KOPT-K1 (cell line): ENCODE measurements around the gene SIL1.
A peak's percentile ranks its signal among the peaks of the same experiment; 100 is the strongest.

Experiments
- H3K27ac ChIP-seq: fragments of 200-600 bp; sonication (generic); 2 replicates; pipeline ENCODE4 v1.5.1; 2016; ENCODE audit warnings: antibody characterized with exemption, mild to moderate bottlenecking, low read depth, low read length; ENCODE audit not compliant: poor library complexity, severe bottlenecking
- H3K36me3 ChIP-seq: fragments of 200-600 bp; sonication (generic); 2 replicates; pipeline ENCODE4 v1.5.1; 2017; ENCODE audit warnings: antibody characterized with exemption, mild to moderate bottlenecking, low read length, moderate library complexity; ENCODE audit not compliant: insufficient read depth
- H3K9me3 ChIP-seq: fragments of 200-600 bp; sonication (generic); 2 replicates; pipeline ENCODE4 v1.5.1; 2017; ENCODE audit warnings: antibody characterized with exemption, low read length, mild to moderate bottlenecking; ENCODE audit not compliant: insufficient read depth, poor library complexity, severe bottlenecking

Gene SIL1

GRCh38 chr5:138938526-138938925, 259.6 kb downstream of the SIL1 start:
- peak overlapping the region; percentile 16 for H3K27ac ChIP-seq
- peaks cover 2% of the 10 kb centered on the region; the same call in 1 of the 2 replicates for H3K36me3 ChIP-seq
- no peaks in the 10 kb centered on the region for H3K9me3 ChIP-seq

GRCh38 chr5:138937392-138938387, 260.5 kb downstream of the SIL1 start:
- peaks cover 11% of the 10 kb centered on the region; the same call in 1 of the 2 replicates for H3K36me3 ChIP-seq
- H3K27ac ChIP-seq = peak overlapping the region; percentile 16
- no peaks in the 10 kb centered on the region for H3K9me3 ChIP-seq

DNA sequence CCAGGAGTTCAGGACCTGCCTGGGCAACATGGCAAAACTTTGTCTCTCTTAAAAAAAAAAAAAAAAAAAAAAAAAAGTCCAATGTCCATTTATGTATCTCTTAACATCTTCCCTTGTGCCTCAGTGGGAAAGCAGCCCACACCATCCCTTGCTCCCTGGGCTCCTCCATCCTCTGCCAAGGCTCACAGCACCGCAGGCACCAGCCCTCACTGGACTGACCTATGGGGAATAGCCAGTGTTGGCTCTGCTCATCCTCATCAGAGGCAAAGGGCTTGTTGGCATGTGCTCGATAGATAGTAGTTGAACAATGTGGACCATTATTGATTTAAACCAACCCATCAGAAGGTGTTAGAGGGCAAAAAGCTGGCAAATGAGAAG, 261.2 kb downstream of the SIL1 start:
- Histone ChIP-seq H3K36me3 (peaks cover 17% of the 10 kb centered on the region; the same call in 1 of the 2 replicates), H3K27ac (no peak overlapping the region), H3K9me3 (no peaks in the 10 kb centered on the region)

DNA sequence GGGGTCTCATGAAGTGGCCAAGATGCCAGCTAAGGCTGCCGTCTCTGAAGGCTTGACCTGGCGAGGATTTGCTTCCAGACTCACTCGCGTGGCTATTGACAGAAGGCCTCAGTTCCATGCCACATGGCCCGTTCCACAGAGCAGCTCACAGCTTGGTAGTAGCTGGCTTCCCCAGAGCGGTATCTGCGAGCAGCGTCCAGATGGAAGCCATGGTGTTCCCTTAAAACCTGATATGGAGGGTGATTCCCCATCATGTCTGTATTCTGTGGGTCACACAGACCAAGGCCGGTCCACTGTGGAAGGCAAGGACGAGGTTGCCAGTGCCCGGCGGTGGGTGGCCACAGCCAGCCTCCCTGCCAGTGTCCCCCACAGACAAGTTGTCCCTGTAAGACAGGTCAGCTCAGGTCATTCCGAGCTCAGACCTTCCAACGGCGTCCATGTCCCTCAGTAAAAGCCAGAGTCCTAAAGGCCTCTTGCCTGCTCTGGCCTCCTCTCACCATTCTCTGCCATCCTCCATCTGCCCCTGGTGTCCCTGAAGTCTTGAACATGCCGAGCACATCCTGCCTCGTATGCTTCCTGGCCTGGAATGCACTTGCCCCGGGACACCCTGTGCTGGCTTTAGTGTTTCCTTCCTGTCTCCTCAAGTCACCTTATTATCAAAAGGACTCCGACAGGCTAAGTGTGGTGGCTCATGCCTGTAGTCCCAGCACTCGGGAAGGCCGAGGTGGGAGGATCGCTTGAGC, 261.8 kb downstream of the SIL1 start:
- H3K36me3 ChIP-seq = peaks cover 22% of the 10 kb centered on the region; the same call in 1 of the 2 replicates
- no peak overlapping the region for H3K27ac ChIP-seq
- H3K9me3 ChIP-seq = no peaks in the 10 kb centered on the region

DNA sequence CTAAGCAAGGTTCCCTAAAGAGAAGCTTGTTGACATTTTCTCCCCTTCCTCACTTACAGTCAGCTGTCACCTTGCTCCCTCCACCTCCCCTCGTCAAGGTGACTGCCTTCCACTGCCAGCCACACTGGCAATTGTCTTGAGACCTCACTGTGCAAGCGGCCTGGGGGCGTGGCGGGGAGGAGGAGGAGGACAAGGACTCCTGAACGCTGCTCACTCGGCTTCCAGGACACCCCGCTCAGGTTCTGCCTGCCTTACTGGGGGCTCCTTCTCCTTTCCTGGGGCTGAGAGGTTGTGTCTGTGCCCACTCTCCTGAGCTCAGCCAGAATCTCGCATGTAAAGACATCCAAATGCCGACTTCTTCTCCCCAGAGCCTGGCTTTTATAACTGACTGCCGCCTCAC, 262.7 kb downstream of the SIL1 start:
- H3K27ac ChIP-seq = no peak overlapping the region
- H3K36me3 ChIP-seq = peaks cover 30% of the 10 kb centered on the region; the same call in 1 of the 2 replicates
- no peaks in the 10 kb centered on the region for H3K9me3 ChIP-seq

GRCh38 chr5:138934971-138935370, 263.2 kb downstream of the SIL1 start:
- Histone ChIP-seq H3K27ac (no peak overlapping the region), H3K36me3 (peaks cover 30% of the 10 kb centered on the region; the same call in 1 of the 2 replicates)

GRCh38 chr5:138933522-138934290, 264.5 kb downstream of the SIL1 start:
- Histone ChIP-seq H3K36me3 (peaks cover 30% of the 10 kb centered on the region; the same call in 1 of the 2 replicates), H3K9me3 (no peaks in the 10 kb centered on the region), H3K27ac (no peak overlapping the region)

More at GRCh38 chr5:138934971-138935370, 263.2 kb downstream of the SIL1 start:
- no peaks in the 10 kb centered on the region for H3K9me3 ChIP-seq

- Histone ChIP-seq H3K9me3 (no peaks in the 10 kb centered on the region), H3K36me3 (peaks cover 30% of the 10 kb centered on the region; the same call in 1 of the 2 replicates)
These were observed 265.9 kb downstream of the SIL1 start for GRCh38 chr5:138932171-138932810.

DNA sequence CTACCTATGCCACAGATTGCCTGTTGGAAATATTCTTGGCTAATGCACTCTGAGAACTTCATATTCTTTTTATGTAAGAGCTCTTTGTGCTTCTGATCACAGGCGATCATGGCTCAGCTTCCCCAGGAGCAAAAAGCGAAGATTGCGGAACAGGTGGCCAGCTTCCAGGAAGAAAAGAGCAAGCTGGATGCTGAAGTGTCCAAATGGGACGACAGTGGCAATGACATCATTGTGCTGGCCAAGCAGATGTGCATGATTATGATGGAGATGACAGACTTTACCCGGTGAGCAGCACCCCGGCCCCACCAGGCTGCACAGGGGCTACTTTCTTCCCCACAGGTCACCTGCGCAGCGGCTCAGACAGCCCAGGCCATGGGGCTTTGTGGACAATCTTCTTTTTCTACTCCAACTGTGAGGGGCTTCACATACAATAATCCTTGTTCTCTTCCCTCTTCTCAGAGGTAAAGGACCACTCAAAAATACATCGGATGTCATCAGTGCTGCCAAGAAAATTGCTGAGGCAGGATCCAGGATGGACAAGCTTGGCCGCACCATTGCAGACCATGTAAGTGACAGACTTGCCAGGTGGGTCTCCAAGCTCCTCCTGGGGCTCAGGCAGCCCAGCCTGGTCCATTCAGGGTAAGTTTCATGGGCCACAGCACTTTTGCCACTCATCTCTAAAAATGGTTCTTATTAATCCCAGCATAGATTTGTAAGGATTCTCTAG, 267.6 kb downstream of the SIL1 start:
- H3K27ac ChIP-seq = no peak overlapping the region
- peaks cover 30% of the 10 kb centered on the region; the same call in 1 of the 2 replicates for H3K36me3 ChIP-seq
- no peaks in the 10 kb centered on the region for H3K9me3 ChIP-seq

More at GRCh38 chr5:138932171-138932810, 265.9 kb downstream of the SIL1 start:
- no peak overlapping the region for H3K27ac ChIP-seq

GRCh38 chr5:138929571-138929955, 268.6 kb downstream of the SIL1 start:
- no peaks in the 10 kb centered on the region for H3K9me3 ChIP-seq
- H3K27ac ChIP-seq = no peak overlapping the region
- peaks cover 35% of the 10 kb centered on the region; the same call in 1 of the 2 replicates for H3K36me3 ChIP-seq

DNA sequence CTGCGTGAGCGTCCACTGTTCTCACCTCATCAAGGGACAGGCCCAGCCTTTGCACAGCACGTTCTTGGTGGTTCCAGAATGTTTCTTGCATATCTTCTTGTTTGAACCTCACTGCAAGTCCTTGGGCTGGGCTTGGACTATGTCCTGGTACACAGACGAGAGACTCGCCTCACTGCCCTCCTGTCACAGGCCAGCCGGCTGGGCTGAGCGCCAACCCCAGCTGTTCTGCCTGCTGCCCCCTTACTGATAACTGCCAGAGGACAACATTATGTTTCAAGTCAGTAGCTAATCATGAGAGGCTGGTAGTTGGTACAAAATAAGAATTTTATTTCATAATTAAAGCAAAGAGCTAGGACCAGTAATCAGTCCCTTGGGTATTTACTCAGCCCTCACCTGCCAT, 270.2 kb downstream of the SIL1 start:
- peaks cover 27% of the 10 kb centered on the region; the same call in 1 of the 2 replicates for H3K36me3 ChIP-seq
- H3K9me3 ChIP-seq = no peaks in the 10 kb centered on the region
- no peak overlapping the region for H3K27ac ChIP-seq

DNA sequence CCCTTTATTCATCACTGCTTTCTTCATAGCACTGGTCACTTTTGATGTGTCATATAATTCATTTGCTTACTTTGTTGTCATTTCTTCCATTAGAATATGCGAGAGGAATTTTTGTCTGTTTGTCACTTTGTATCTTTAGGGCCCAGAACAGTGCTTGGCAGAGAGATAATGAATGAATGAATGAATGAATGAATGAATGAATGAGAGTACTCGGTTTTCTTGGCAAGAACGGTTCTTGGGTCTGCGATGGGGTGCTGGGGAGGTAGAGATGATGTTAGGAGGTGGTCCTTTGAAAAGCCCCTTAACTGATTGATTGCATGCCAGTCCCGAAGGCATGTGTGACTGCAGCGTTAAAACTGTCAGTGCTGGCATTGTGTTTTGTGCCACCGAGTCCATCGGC, 270.6 kb downstream of the SIL1 start:
- Histone ChIP-seq H3K36me3 (peaks cover 23% of the 10 kb centered on the region; the same call in 1 of the 2 replicates), H3K27ac (no peak overlapping the region), H3K9me3 (no peaks in the 10 kb centered on the region)

DNA sequence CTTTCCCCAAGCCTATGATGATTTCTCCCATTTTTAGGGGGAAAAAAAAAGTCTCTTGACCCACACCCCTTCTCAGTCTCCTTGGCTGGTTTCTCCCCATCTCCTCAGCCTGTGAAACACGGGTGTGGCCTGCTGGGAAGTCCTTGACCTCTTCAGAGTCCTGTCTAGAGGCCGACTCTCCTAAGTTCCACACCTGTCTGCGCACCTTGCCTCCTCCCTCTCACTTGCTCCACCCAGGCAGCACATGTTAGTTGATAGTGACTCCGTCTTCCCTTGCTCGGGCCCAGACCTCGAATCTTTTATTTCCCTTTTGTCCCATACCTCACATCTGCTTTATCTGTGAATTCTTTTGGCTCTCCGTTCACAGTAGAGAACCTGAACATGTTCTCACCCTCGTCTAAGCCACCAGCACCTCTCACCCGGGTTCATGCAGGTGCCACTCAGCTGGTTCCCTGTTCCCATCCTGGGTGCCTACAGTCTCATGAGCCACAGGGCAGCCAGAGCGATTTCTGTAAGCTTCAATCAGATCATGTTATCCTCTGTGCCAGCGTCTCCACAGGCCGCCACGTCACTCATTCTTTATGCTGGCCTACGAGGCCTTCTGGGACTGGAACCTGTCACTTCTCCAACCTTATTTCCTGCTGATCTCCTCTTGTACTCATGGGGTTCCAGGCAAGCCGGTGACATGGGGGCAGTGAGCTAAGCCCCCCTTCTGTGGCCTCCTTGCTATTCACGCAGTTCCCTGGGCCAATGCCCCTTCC, 271.3 kb downstream of the SIL1 start:
- peaks cover 18% of the 10 kb centered on the region; the same call in 1 of the 2 replicates for H3K36me3 ChIP-seq
- H3K27ac ChIP-seq = no peak overlapping the region
- no peaks in the 10 kb centered on the region for H3K9me3 ChIP-seq
